ACHN (cell line): ENCODE measurements around the gene RNF180.
A peak's percentile ranks its signal among the peaks of the same experiment; 100 is the strongest.
"Not testable (repeated sequence)": the region's sequence is repeated elsewhere in the genome, so short reads cannot be mapped to it uniquely, and the experiment has no call there.

ENCODE experiments used
- DNase-seq: peaks from one replicate; pipeline ENCODE4 v3.0.0-alpha.2; 2015
- in situ Hi-C: cut with HindIII; loops from 2 replicates; pipeline ENCODE4 v1.10.0; 2017; ENCODE audit warnings: low sequenced_read_pairs, low pct_ligation_motif_present, low pct_unique_long_range_greater_than_20kb

The RNF180 gene

GRCh38 chr5:64225286-64225981 lies 59.8 kb downstream of the RNF180 start:
- DNase-seq, in situ Hi-C loops: not testable (repeated sequence)

DNA sequence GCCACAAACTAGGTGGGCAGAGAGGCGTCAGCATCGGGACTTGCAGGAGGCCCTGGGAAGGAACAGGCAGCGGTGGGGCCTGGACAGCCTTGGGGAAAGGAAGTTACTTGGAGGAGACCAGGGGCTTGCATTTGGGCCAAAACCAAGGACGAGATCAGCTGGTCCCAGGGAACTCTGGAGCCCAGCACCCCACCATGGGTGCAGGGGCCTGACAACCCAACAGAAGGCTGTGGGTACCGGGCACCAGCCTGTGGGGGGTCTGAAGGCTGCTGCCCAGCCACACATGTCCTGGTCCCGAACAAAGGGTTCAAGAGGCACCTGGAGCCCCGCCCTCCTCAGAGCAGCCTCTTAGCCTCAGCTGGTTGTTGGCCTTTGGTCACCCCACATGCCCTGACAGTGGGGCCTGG lies 61.5 kb downstream of the RNF180 start:
- DNase-seq, in situ Hi-C loops: not testable (repeated sequence)

- DNase-seq = peak; percentile 37
- in situ Hi-C loops = no loop called here
These were observed 63.6 kb downstream of the RNF180 start for GRCh38 chr5:64229163-64229774.

DNA sequence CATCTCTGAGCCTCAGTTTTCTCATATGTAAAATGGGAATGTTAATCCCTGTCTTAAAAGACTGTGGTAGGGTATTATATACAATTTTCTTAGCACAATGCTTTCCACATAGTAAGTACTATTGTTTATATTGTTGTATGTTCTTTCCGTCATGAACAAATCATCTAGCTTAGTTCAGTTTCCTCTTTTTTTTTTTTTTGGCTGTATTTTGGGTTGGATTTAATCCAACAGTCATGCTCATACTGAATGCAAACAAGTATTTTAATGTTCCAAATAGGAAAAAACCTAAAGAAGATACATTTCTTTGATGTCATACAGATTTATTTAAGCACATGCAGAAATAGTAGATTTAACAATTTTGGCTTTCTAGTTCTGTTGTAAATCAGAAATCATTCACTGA lies 95.1 kb downstream of the RNF180 start:
- in situ Hi-C loops = no loop called here
- no peak for DNase-seq

DNA sequence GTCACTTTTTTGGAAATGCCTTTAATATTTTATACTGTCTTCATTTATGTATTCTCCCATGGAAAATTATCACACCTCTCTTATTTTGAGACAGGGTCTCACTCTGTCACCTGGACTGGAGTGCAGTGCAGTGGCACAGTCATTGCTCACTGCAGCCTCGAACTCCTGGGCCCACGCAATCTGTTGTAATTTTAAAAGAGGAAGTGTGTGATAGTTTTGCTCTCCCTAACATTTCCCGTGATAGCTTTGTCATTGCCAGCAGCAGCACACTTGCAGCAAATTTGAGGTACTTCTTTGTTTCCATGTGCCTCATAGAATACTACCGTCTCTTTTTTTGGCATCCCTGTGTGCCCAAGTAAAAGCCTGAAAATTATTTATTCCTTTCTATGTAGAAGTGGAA lies 103.5 kb downstream of the RNF180 start:
- in situ Hi-C loops = no loop called here
- DNase-seq = no peak

- no peak for DNase-seq
- in situ Hi-C loops = no loop called here
These were observed 107.6 kb downstream of the RNF180 start for GRCh38 chr5:64273276-64273675.

DNA sequence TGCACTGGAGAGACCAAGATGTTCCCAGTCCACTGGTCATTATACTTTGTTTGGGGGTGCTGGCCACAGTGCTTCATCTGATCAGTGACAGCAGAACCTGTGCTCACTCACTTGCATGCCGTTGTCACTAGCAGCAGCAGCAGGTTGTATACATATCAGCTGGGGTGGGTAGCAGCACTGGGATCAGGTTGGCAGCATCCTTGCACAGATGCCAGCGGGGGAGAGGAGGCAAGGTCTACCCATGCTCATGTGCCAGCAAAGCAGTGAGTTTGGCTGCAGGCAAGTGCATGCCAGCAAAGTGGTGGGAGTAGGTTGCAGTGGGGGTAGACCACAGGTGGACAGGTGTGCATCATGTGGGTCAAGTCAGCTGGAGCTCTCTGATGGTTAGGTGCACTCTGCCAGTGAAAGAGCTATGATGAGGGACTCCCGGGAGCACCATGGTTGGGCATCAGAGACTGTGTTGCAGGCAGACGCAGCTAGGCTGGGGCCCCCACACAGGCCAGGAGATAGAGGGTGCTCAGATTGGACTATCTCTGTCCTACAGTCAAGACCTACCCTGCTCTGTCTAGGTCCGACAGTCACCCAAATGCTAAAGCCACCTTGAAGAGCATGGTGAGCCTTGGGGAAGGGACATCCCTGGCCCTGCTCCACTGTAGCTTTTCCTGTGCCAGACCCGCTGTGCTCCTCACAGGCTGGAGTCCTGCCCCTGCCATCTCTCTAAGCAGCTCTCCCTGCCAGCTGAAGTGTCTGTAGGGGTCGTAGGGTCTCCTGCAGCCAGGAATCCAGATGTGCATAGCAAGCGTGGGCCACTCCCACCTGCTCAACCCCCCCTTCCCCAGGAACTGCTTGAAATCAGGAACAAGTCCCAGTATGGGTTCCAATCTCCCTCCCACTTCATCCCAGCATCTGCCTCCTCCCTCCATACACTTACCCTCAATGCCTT lies 119.8 kb downstream of the RNF180 start:
- in situ Hi-C loops = no loop called here
- no peak for DNase-seq

GRCh38 chr5:64286381-64286780 lies 120.7 kb downstream of the RNF180 start:
- in situ Hi-C loops = no loop called here
- no peak for DNase-seq

DNA sequence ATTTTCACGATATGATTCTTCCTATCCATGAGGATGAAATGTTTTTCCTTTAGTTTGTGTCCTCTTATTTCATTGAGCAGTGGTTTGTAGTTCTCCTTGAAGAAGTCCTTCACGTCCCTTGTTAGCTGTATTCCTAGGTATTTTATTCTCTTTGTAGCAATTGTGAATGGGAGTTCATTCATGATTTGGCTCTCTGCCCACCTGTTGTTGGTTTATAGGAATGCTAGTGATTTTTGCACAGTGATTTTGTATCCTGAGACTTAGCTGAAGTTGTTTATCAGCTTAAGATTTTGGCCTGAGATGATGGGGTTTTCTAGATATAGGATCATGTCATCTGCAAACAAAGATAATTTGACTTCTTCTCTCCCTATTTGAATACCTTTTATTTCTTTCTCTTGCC lies 122.9 kb downstream of the RNF180 start:
- in situ Hi-C loops, DNase-seq: not testable (repeated sequence)

- in situ Hi-C loops = no loop called here
These were observed 127.1 kb downstream of the RNF180 start for GRCh38 chr5:64292611-64293215.

DNA sequence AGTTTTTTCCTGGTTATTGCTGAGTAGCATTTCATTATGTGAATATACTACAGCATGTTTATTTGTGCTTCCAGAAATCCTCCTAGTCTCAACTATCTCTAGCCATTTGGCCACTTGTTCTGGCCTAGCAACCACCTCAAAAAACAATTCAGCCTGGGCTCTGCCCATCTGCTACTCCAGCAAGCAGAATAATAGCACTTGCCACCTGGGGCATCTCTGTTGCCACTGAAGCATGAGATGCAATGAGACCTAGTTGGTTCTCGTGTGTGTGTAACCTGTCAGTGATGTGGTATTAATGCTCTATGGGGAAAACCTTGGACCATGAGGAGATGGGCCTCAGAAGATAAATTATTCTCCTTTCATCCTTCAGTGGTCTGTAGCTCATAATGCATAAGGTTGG lies 129.5 kb downstream of the RNF180 start:
- in situ Hi-C loops = no loop called here
- DNase-seq = no peak

More at GRCh38 chr5:64292611-64293215, 127.1 kb downstream of the RNF180 start:
- DNase-seq = peak; percentile 4

DNA sequence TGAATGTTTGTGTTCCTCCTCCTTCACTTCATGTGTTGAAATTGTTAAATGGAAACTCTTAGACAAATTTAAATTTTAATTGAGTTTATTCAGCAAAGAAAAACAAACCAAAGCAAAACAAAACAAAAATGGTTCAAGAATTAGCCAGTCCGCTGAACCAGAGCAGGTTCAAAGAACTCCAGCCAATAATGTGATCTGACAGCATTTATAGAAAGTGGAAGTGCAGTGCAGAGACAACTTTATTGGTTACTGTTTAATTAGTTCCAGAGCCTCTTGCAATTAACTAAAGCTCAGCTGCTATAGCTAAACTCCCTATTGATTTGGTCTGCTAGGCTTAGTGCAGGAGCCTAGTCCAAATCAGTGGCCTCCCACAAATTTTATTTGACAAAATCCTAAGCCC lies 132.9 kb downstream of the RNF180 start:
- in situ Hi-C loops = no loop called here
- no peak for DNase-seq

DNA sequence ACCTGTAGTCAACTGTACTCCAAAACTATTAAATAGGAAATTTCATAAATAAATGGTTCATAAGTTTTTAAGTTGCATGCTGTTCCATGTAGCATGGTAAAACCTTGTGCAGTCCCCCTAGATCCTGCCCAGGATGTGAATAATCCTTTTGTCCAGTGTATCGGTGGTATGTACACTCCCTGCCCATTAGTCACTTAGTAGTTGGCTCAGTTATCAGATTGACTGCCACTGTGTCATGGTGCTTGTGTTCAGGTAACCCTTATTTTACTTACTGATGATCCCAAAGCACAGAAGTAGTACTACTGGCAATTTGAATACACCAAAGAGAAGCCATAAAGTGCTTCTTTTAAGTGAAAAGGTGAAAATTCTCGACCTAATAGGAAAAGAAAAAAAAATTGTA lies 134.2 kb downstream of the RNF180 start:
- DNase-seq = no peak
- in situ Hi-C loops = no loop called here

DNA sequence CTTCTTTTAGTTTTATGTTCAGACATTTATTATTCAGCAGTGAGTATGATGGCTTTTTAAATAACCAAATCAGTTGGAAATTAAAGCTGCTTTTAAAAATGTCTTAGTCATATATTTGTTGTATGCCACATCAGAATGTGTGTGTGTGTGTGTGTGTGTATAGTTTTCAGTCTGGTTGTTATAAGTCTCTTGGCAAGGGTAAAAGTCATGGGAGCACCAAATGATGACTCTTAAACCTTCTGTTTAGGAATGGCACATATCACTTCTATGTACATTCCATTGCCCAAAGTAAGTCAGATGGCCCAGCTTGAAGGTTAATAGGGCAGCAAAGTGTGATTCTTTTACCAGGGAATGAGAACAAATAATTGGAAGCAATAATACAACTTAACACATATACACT lies 135.9 kb downstream of the RNF180 start:
- in situ Hi-C loops = no loop called here
- DNase-seq = no peak

DNA sequence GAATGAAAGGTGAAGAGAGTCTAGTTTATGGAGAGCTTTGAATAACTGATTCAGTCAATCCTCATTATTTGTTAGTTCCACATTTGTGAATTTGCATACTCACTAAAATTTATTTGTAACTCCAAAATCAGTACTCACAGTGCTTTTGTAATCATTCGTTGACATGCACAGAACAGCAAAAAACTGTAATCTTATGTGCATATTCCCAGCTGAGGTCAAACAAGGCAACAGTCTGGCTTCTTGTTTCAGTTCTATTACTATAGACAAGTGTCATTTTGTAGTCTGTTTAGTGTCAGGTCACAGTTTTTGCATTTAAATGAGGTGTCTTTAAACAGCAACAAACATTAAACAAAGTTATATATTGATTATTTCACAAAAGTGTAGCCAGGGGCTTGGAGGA lies 142.5 kb downstream of the RNF180 start:
- in situ Hi-C loops = no loop called here

GRCh38 chr5:64312491-64312890 lies 146.8 kb downstream of the RNF180 start:
- no peak for DNase-seq
- in situ Hi-C loops = no loop called here

More for the DNA sequence above, 142.5 kb downstream of the RNF180 start:
- no peak for DNase-seq

DNA sequence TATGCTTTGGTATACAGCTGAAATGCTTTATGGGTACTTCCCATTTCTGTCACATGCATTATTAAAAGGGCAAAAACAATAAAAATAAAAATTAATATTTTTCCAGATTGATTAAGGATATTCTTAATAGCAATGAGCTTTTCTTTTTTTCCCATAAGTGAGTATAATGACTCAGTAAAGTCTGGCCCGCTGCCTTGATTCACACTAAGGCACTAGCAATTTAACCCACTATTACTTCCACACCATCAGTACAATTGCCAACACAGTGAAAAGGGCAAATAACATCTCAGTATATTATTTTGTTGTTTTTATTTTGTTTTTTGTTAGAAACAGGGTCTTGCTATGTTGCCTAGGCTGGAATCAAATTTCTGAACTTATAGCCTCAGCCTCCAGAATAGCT lies 150.1 kb downstream of the RNF180 start:
- in situ Hi-C loops = no loop called here

DNA sequence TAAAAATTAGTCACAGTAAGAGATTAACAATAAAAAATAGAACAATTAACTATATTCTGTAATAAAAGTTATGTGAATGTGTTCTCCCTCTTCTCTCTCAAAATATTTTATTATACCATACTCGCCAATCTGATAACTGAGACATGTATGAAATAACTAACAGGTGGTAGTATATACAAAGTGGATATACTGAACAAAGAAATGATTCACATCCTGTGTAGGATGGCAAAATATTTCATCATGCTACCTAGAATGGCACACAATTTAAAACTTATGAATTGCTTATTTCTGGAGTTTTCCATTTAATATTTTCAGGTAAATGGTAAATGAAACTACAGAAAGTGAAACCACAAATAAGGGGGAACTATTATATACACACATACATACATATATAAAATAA lies 152.5 kb downstream of the RNF180 start:
- in situ Hi-C loops = no loop called here
- DNase-seq = no peak

More for the DNA sequence above, 150.1 kb downstream of the RNF180 start:
- DNase-seq = no peak

GRCh38 chr5:64323591-64323990 lies 157.9 kb downstream of the RNF180 start:
- in situ Hi-C loops = no loop called here
- no peak for DNase-seq
